HEK293T (cell line): ENCODE measurements around the gene BFSP1.

Experiments
- CTCF ChIA-PET: fragments of 350-600 bp; formaldehyde crosslinking; extraction: SDS; loops from one replicate; lab custom pipeline; 2021; ENCODE audit warnings: antibody characterized with exemption, inconsistent platforms; lab: Yijun Ruan, JAX
- POLR2A ChIA-PET: fragments of 350-600 bp; formaldehyde crosslinking; extraction: SDS; loops from one replicate; lab custom pipeline; 2020; ENCODE audit warnings: antibody characterized with exemption, inconsistent platforms; lab: Yijun Ruan, JAX
- DNase-seq: peaks from one replicate; pipeline ENCODE4 v3.0.0; 2012; ENCODE audit warnings: mixed read lengths; ENCODE audit errors: extremely low spot score
- ARNT ChIP-seq: fragments of 450-650 bp; IDR thresholded peaks from 2 replicates; pipeline ENCODE4 v1.6.1; 2017; ENCODE audit warnings: mild to moderate bottlenecking
- BHLHE40 ChIP-seq: fragments of 450-650 bp; IDR thresholded peaks from 2 replicates; pipeline ENCODE4 v1.6.1; 2016; ENCODE audit warnings: mild to moderate bottlenecking, moderate library complexity, borderline replicate concordance
- CTBP1 ChIP-seq: fragments of 450-650 bp; IDR thresholded peaks from 2 replicates; pipeline ENCODE4 v1.6.1; 2016; ENCODE audit warnings: borderline replicate concordance
- ELF4 ChIP-seq: fragments of 450-650 bp; IDR thresholded peaks from 2 replicates; pipeline ENCODE4 v1.6.1; 2017; ENCODE audit warnings: antibody characterized with exemption
- FOXA1 ChIP-seq: fragments of 450-650 bp; IDR thresholded peaks from 2 replicates; pipeline ENCODE4 v1.6.1; 2016; ENCODE audit warnings: mild to moderate bottlenecking
- FOXK2 ChIP-seq: fragments of 450-650 bp; IDR thresholded peaks from 2 replicates; pipeline ENCODE4 v1.6.1; 2016; ENCODE audit warnings: mild to moderate bottlenecking
- FOXM1 ChIP-seq: fragments of 450-650 bp; IDR thresholded peaks from 2 replicates; pipeline ENCODE4 v1.6.1; 2017; ENCODE audit warnings: mild to moderate bottlenecking, borderline replicate concordance
- HDGF ChIP-seq: fragments of 450-650 bp; IDR thresholded peaks from 2 replicates; pipeline ENCODE4 v1.6.1; 2017; ENCODE audit warnings: antibody characterized with exemption, borderline replicate concordance
- L3MBTL2 ChIP-seq: fragments of 450-650 bp; conservative IDR thresholded peaks from 2 replicates; pipeline ENCODE4 v1.6.1; 2016; ENCODE audit warnings: mild to moderate bottlenecking
- LEF1 ChIP-seq: fragments of 450-650 bp; IDR thresholded peaks from 2 replicates; pipeline ENCODE4 v1.6.1; 2017; ENCODE audit warnings: mild to moderate bottlenecking, borderline replicate concordance
- NFRKB ChIP-seq: fragments of 450-650 bp; IDR thresholded peaks from 2 replicates; pipeline ENCODE4 v1.6.1; 2016; ENCODE audit warnings: mild to moderate bottlenecking, moderate library complexity
- PKNOX1 ChIP-seq: fragments of 450-650 bp; IDR thresholded peaks from 2 replicates; pipeline ENCODE4 v1.6.1; 2016
- SP1 ChIP-seq: fragments of 450-650 bp; IDR thresholded peaks from 2 replicates; pipeline ENCODE4 v1.6.1; 2017
- SUZ12 ChIP-seq: fragments of 450-650 bp; IDR thresholded peaks from 2 replicates; pipeline ENCODE4 v1.6.1; 2016; ENCODE audit warnings: mild to moderate bottlenecking
- TARDBP ChIP-seq: fragments of 450-650 bp; IDR thresholded peaks from 2 replicates; pipeline ENCODE4 v1.6.1; 2016
- ZNF384 ChIP-seq: fragments of 450-650 bp; IDR thresholded peaks from 2 replicates; pipeline ENCODE4 v1.6.1; 2016

Gene BFSP1

GRCh38 chr20:17531665-17532025 is 466 bp upstream of the BFSP1 start:
- ChIA-PET CTCF (interaction anchor here (0.6 to 0.7 kb wide), 4 partner anchors 10 to 788 kb away, joined by 3 to 6 read pairs (median 3); no protein-coding TSS in a partner anchor), POLR2A (interaction anchor here (0.6 to 1.9 kb wide), 13 partner anchors 8 to 756 kb away, joined by 3 to 16 read pairs (median 5); partner anchors contain the start of genes DSTN, RRBP1 and ZNF133)
- no peak for TF ChIP-seq TARDBP
- DNase-seq, result no peak

GRCh38 chr20:17530153-17530552 is 1.0 kb downstream of the BFSP1 start:
- no peak for TF ChIP-seq TARDBP
- TF ChIP-seq ARNT, result no peak
- no peak for TF ChIP-seq LEF1
- no peak for TF ChIP-seq SUZ12
- TF ChIP-seq NFRKB, result no peak
- CTCF ChIA-PET, result no interaction called here
- no peak for DNase-seq
- POLR2A ChIA-PET, result interaction anchor here (0.9 to 1.9 kb wide), 6 partner anchors 9 to 758 kb away, joined by 3 to 16 read pairs (median 4); partner anchors contain the start of genes DSTN and ZNF133

GRCh38 chr20:17529586-17529985 is 1.6 kb downstream of the BFSP1 start:
- no peak for DNase-seq
- TF ChIP-seq NFRKB (no peak), CTBP1 (no peak), HDGF (no peak), SUZ12 (no peak), ELF4 (no peak), FOXM1 (no peak), PKNOX1 (no peak), SP1 (no peak), BHLHE40 (no peak)
- ChIA-PET CTCF (no interaction called here), POLR2A (no interaction called here)

GRCh38 chr20:17525650-17526049 is 5.5 kb downstream of the BFSP1 start:
- POLR2A ChIA-PET, result interaction anchor here (1.8 kb wide), 1 partner anchor 44 kb away, joined by 5 read pairs; the partner anchor contains the start of gene DSTN
- no peak for TF ChIP-seq TARDBP
- TF ChIP-seq FOXK2, result no peak
- no peak for TF ChIP-seq FOXA1
- TF ChIP-seq SP1, result no peak
- TF ChIP-seq PKNOX1, result no peak
- no peak for TF ChIP-seq CTBP1
- TF ChIP-seq NFRKB, result no peak
- TF ChIP-seq BHLHE40, result no peak
- no peak for TF ChIP-seq L3MBTL2
- TF ChIP-seq ARNT, result no peak
- TF ChIP-seq ZNF384, result no peak
- no peak for TF ChIP-seq LEF1
- no peak for TF ChIP-seq SUZ12
- TF ChIP-seq HDGF, result no peak
- TF ChIP-seq FOXM1, result no peak
- CTCF ChIA-PET, result no interaction called here
- peak; percentile 53 for DNase-seq

- POLR2A ChIA-PET, result interaction anchor here (1.8 kb wide), 1 partner anchor 45 kb away, joined by 5 read pairs; the partner anchor contains the start of gene DSTN
- TF ChIP-seq ARNT, result no peak
- TF ChIP-seq CTBP1, result no peak
- no peak for TF ChIP-seq NFRKB
- no peak for TF ChIP-seq BHLHE40
- no peak for TF ChIP-seq TARDBP
- no peak for TF ChIP-seq FOXK2
- no peak for TF ChIP-seq FOXM1
- TF ChIP-seq L3MBTL2, result no peak
- DNase-seq, result no peak
- CTCF ChIA-PET, result interaction anchor here (1.0 kb wide), 1 partner anchor 11 kb away, joined by 3 read pairs; no protein-coding TSS in a partner anchor
These were observed 6.0 kb downstream of the BFSP1 start for GRCh38 chr20:17525132-17525531.

GRCh38 chr20:17524560-17524959 is 6.6 kb downstream of the BFSP1 start:
- DNase-seq, result no peak
- CTCF ChIA-PET, result interaction anchor here (1.0 kb wide), 1 partner anchor 12 kb away, joined by 3 read pairs; no protein-coding TSS in a partner anchor
- no peak for TF ChIP-seq NFRKB
- no peak for TF ChIP-seq ELF4
- no peak for TF ChIP-seq ZNF384
- no peak for TF ChIP-seq FOXK2
- no peak for TF ChIP-seq FOXA1
- no peak for TF ChIP-seq PKNOX1
- no peak for TF ChIP-seq SP1
- TF ChIP-seq TARDBP, result no peak
- POLR2A ChIA-PET, result interaction anchor here (1.8 kb wide), 1 partner anchor 45 kb away, joined by 5 read pairs; the partner anchor contains the start of gene DSTN

GRCh38 chr20:17523326-17523725 is 7.9 kb downstream of the BFSP1 start:
- no peak for DNase-seq
- ChIA-PET CTCF (no interaction called here), POLR2A (interaction anchor here (0.9 kb wide), 1 partner anchor 9 kb away, joined by 3 read pairs; no protein-coding TSS in a partner anchor)
- TF ChIP-seq BHLHE40 (no peak), LEF1 (no peak), FOXA1 (no peak), L3MBTL2 (no peak), SP1 (no peak), ELF4 (no peak), SUZ12 (no peak), NFRKB (no peak), ZNF384 (no peak), CTBP1 (no peak), HDGF (no peak)
